GM12878 (cell line): ENCODE data around the gene TFDP1. TPM values are rescaled to one million over a fixed set of nuclear protein-coding genes. Genes with fewer than 3 reads are reported as not detected.

ENCODE experiments used
- ATF2 ChIP-seq: IDR thresholded peaks from 2 replicates; pipeline ENCODE4 v1.6.1; 2012; ENCODE audit warnings: low read length, inconsistent platforms
- CUX1 ChIP-seq: IDR thresholded peaks from 2 replicates; pipeline ENCODE4 v1.6.1; 2012; ENCODE audit warnings: improper control_type of control experiment, low read depth, low read length; ENCODE audit not compliant: insufficient replicate concordance
- RELA ChIP-seq: fragments of 450-650 bp; IDR thresholded peaks from 2 replicates; pipeline ENCODE4 v1.8.0; 2014; ENCODE audit warnings: borderline replicate concordance; ENCODE audit not compliant: partially characterized antibody
- ZNF592 ChIP-seq: fragments of 450-650 bp; IDR thresholded peaks from 2 replicates; pipeline ENCODE4 v1.6.1; 2017; ENCODE audit warnings: mild to moderate bottlenecking, moderate library complexity
- ZNF622 ChIP-seq: fragments of 450-650 bp; IDR thresholded peaks from 2 replicates; pipeline ENCODE4 v1.6.1; 2017; ENCODE audit warnings: mild to moderate bottlenecking, inconsistent platforms
- polyA plus RNA-seq, 11 experiments: library from polyadenylated mRNA; depleted of rRNA in 4 of 11; unstranded in 6 of 11; stranded (reverse) in 5 of 11; fragments of >200 nt; fragmentation: Nextera tagmentation in 4 of 11; fragmentation: Illumina TruSeq in 1 of 11; extraction: Ambion mirVana in 4 of 11; extraction: Trizol in 1 of 11; gene quantifications; 1 replicate in 1 of 11; 2 replicates in 10 of 11; pipeline versions ENCODE4 v1.2.1 to v1.2.3, GENCODE V29; 2011 to 2016; ENCODE audit warnings: inconsistent platforms in 2 of 11, missing spikeins in 2 of 11, low read depth in 1 of 11
- total RNA-seq, 4 experiments: library from RNA; depleted of rRNA in 3 of 4; stranded (reverse); fragments of >200 nt in 3 of 4; fragmentation: Illumina TruSeq in 1 of 4; extraction: Trizol in 1 of 4; gene quantifications; 2 replicates each; pipeline versions ENCODE4 v1.2.1 to v1.2.3, GENCODE V29; 2013 to 2021

The TFDP1 gene
- total and polyA plus RNA-seq, 10 of the 15 experiments (the other 5 are each of a cell fraction or from before 2014, with no cell fraction given), result 37.7 to 254 (median 119) TPM

GRCh38 chr13:113591750-113592149, 7.2 kb downstream of the TFDP1 start (continued):
- TF ChIP-seq CUX1, result no peak
- no peak for TF ChIP-seq RELA
- TF ChIP-seq ZNF592, result no peak
- TF ChIP-seq ZNF622, result no peak
- no peak for TF ChIP-seq ATF2
- TF ChIP-seq, all 136 proteins: peak for 0
